HepG2 (cell line): ENCODE results near the gene ANKRD6. TPM values are rescaled to one million over a fixed set of nuclear protein-coding genes. Genes with fewer than 3 reads are reported as not detected.

Source experiments
- ATAC-seq: fragments of 200-7000 bp; cut with Tn5 transposase; 3 replicates; pipeline ENCODE4 v1.9.1; 2020; ENCODE audit warnings: mild to moderate bottlenecking, moderate library complexity
- BruUV-seq: library from RNA; stranded (reverse); fragments of 400-500 nt; replicated peaks from 2 replicates; lab custom pipeline; 2021; lab: Mats Ljungman, UMichigan
- CTCF ChIA-PET: fragments of 300-600 bp; formaldehyde crosslinking; extraction: SDS; loops from one replicate; lab custom pipeline; 2021; ENCODE audit warnings: low total read pairs, inconsistent platforms, low intra/inter-chr PET ratio; lab: Yijun Ruan, JAX
- POLR2A ChIA-PET: fragments of 350-600 bp; sonication (Branson Sonifier 250); formaldehyde crosslinking; loops from one replicate; lab custom pipeline; 2020; ENCODE audit warnings: antibody characterized with exemption, inconsistent platforms; lab: Yijun Ruan, JAX
- DNase-seq: peaks from one replicate; pipeline ENCODE4 v3.0.0-alpha.2; 2015; ENCODE audit warnings: low spot score
- FAIRE-seq: peaks from 3 replicates; lab custom pipeline; 2011; peaks lifted over from hg19 to GRCh38; lab: Jason Lieb, UNC
- H2AFZ ChIP-seq: one replicate; pipeline ENCODE4 v1.6.1; 2011; ENCODE audit warnings: low read length, inconsistent platforms
- H3K27ac ChIP-seq: fragments of 300-600 bp; 3 replicates; pipeline ENCODE4 v1.8.0; 2011; ENCODE audit warnings: mixed run types, mild to moderate bottlenecking, mixed read lengths, low read length, inconsistent platforms; ENCODE audit not compliant: insufficient read depth; ENCODE audit errors: extremely low read length
- H3K27me3 ChIP-seq, 2 experiments: fragments of 200-600 bp in 1 of 2; 2 replicates in 1 of 2; 3 replicates in 1 of 2; pipeline versions ENCODE4 v1.6.0 to v1.8.0; 2011; ENCODE audit warnings: low read length in 2 of 2, mild to moderate bottlenecking in 2 of 2, moderate library complexity in 2 of 2, inconsistent platforms in 1 of 2; ENCODE audit not compliant: insufficient read depth in 2 of 2, control insufficient read depth in 1 of 2
- H3K36me3 ChIP-seq, 2 experiments: fragments of 200-600 bp in 1 of 2; replicated peaks in 1 of 2; 2 replicates in 1 of 2; 3 replicates in 1 of 2; pipeline versions ENCODE4 v1.5.1 to v1.8.0; 2011; ENCODE audit warnings: low read length in 2 of 2, inconsistent platforms in 1 of 2; ENCODE audit not compliant: insufficient read depth in 2 of 2, control insufficient read depth in 1 of 2
- H3K4me1 ChIP-seq: 2 replicates; pipeline ENCODE4 v1.5.1; 2012; ENCODE audit warnings: low read length, inconsistent platforms; ENCODE audit not compliant: insufficient read depth
- H3K4me2 ChIP-seq: 2 replicates; pipeline ENCODE4 v1.6.0; 2011; ENCODE audit warnings: low read depth, low read length, inconsistent platforms
- H3K4me3 ChIP-seq, 3 experiments: fragments of 200-600 bp in 1 of 3; sonication (generic), shearing (Covaris generic) in 1 of 3; replicated peaks in 1 of 3; 2 replicates each; pipeline ENCODE4 v1.5.1; 2011 to 2016; ENCODE audit warnings: low read length in 3 of 3, inconsistent platforms in 2 of 3, low read depth in 2 of 3, mild to moderate bottlenecking in 2 of 3, control low read depth in 1 of 3, mixed read lengths in 1 of 3; ENCODE audit not compliant: insufficient read depth in 1 of 3
- H3K79me2 ChIP-seq: one replicate; pipeline ENCODE4 v1.6.1; 2011; ENCODE audit warnings: low read length, inconsistent platforms; ENCODE audit not compliant: insufficient read depth
- H3K9ac ChIP-seq: 2 replicates; pipeline ENCODE4 v1.6.0; 2011; ENCODE audit warnings: mild to moderate bottlenecking, low read depth, low read length, inconsistent platforms; ENCODE audit not compliant: insufficient read depth
- H3K9me3 ChIP-seq: 2 replicates; pipeline ENCODE4 v1.5.1; 2012; ENCODE audit warnings: mild to moderate bottlenecking, low read length
- H4K20me1 ChIP-seq: 2 replicates; pipeline ENCODE4 v1.6.0; 2011; ENCODE audit warnings: inconsistent platforms, mild to moderate bottlenecking, low read length, moderate library complexity; ENCODE audit not compliant: insufficient read depth
- FOXP4 ChIP-seq: sonication (generic); formaldehyde crosslinking; IDR thresholded peaks from 2 replicates; pipeline ENCODE4 v1.4.0; 2020; ENCODE audit warnings: missing genetic modification reagents
- HOXA7 ChIP-seq: sonication (generic); formaldehyde crosslinking; IDR thresholded peaks from 2 replicates; pipeline ENCODE4 v1.8.1; 2022; ENCODE audit warnings: mild to moderate bottlenecking, missing genetic modification reagents, moderate library complexity
- KDM3A ChIP-seq: IDR thresholded peaks from 2 replicates; pipeline ENCODE4 v1.6.1; 2018; ENCODE audit warnings: low read depth, missing compliant biosample characterization
- KLF11 ChIP-seq: IDR thresholded peaks from 2 replicates; pipeline ENCODE4 v1.6.1; 2016; ENCODE audit warnings: missing compliant biosample characterization
- PHF5A ChIP-seq: IDR thresholded peaks from one replicate; pipeline ENCODE4 v1.6.1; 2018; ENCODE audit warnings: low read depth, missing genetic modification reagents; ENCODE audit not compliant: unreplicated experiment
- POGK ChIP-seq: sonication (generic); formaldehyde crosslinking; conservative IDR thresholded peaks from 2 replicates; pipeline ENCODE4 v1.8.0; 2022; ENCODE audit warnings: mild to moderate bottlenecking, moderate library complexity, missing genetic modification reagents
- RFXAP ChIP-seq: sonication (generic); formaldehyde crosslinking; IDR thresholded peaks from 2 replicates; pipeline ENCODE4 v1.4.0; 2020; ENCODE audit warnings: missing genetic modification reagents, borderline replicate concordance
- ZFP91 ChIP-seq: sonication (generic); formaldehyde crosslinking; IDR thresholded peaks from 2 replicates; pipeline ENCODE4 v1.9.0; 2022; ENCODE audit warnings: missing genetic modification reagents, mild to moderate bottlenecking, borderline replicate concordance
- ZNF710 ChIP-seq: sonication (generic); formaldehyde crosslinking; IDR thresholded peaks from 2 replicates; pipeline ENCODE4 v1.5.0; 2020; ENCODE audit warnings: mild to moderate bottlenecking, missing genetic modification reagents, borderline replicate concordance
- WGBS: methylation state at CpG from one replicate; pipeline ENCODE4 v1.1.6; 2017; ENCODE audit warnings: low lambda C conversion rate; 5-methylcytosine and 5-hydroxymethylcytosine counted together
- in situ Hi-C: cut with HindIII; loops from 2 replicates; pipeline ENCODE4 v1.10.0; 2017; ENCODE audit warnings: low pct_unique_long_range_greater_than_20kb; ENCODE audit not compliant: extremely low pct_ligation_motif_present
- intact Hi-C: fragments of 100-400 bp; cut with micrococcal nuclease; formaldehyde crosslinking; loops from one replicate; pipeline ENCODE4 v1.10.0; 2022; ENCODE audit not compliant: unreplicated experiment
- polyA plus RNA-seq, 8 experiments: library from polyadenylated mRNA; depleted of rRNA in 3 of 8; stranded (reverse) in 7 of 8; unstranded in 1 of 8; fragments of >200 nt; fragmentation: Illumina TruSeq in 4 of 8; extraction: Trizol in 4 of 8; gene quantifications; 2 replicates each; pipeline versions ENCODE4 v1.2.1 to v1.2.3, GENCODE V29; 2011 to 2016; ENCODE audit warnings: low read depth in 4 of 8, missing spikeins in 1 of 8, mixed read lengths in 1 of 8; ENCODE audit not compliant: insufficient read depth in 1 of 8
- total RNA-seq, 5 experiments: library from RNA; depleted of rRNA; stranded (reverse); fragments of >200 nt; fragmentation: Illumina TruSeq; extraction: Trizol; gene quantifications; 2 replicates each; pipeline ENCODE4 v1.2.3, GENCODE V29; 2016; ENCODE audit warnings: low read depth in 1 of 5

Gene ANKRD6
- total and polyA plus RNA-seq, 2 of the 13 experiments (the other 11 are each of a cell fraction or from before 2014, with no cell fraction given), result 0.18 to 0.36 TPM

- no peak for ATAC-seq
- H3K9me3 ChIP-seq, result no peaks in the 10 kb centered on the region
These were observed 87.8 kb downstream of the ANKRD6 start for GRCh38 chr6:89520736-89521135.

GRCh38 chr6:89522778-89523177 is 89.8 kb downstream of the ANKRD6 start:
- Histone ChIP-seq H3K79me2 (no peaks in the 10 kb centered on the region), H4K20me1 (no peaks in the 10 kb centered on the region), H3K4me1 (no peaks in the 10 kb centered on the region), H3K27me3 (no peaks in the 10 kb centered on the region), H3K4me2 (no peak overlapping the region), H3K36me3 (no peaks in the 10 kb centered on the region), H3K4me3 (no peak overlapping the region), H3K9ac (no peak overlapping the region), H2AFZ (no peak overlapping the region), H3K9me3 (no peaks in the 10 kb centered on the region), H3K27ac (no peak overlapping the region)
- DNase-seq (no peak), ATAC-seq (no peak), FAIRE-seq (no peak)
- 0% methylated on average over 2 of the region's 2 CpGs for WGBS
- in situ Hi-C loops (no loop called here), intact Hi-C loops (no loop called here)
- no TSS peak for BruUV-seq
- POLR2A ChIA-PET, result no interaction called here
- CTCF ChIA-PET, result no interaction called here
- TF ChIP-seq KLF11 (CRISPR knock-in tag) (no peak), HOXA7 (CRISPR knock-in tag) (no peak), ZFP91 (no peak), FOXP4 (CRISPR knock-in tag) (no peak), PHF5A (no peak), KDM3A (CRISPR knock-in tag) (no peak), ZNF710 (CRISPR knock-in tag) (no peak)

More at GRCh38 chr6:89520736-89521135, 87.8 kb downstream of the ANKRD6 start:
- no peak overlapping the region for H3K4me3 ChIP-seq
- in situ Hi-C loops (no loop called here), intact Hi-C loops (no loop called here)
- no peak overlapping the region for H3K9ac ChIP-seq
- CTCF ChIA-PET, result no interaction called here
- no TSS peak for BruUV-seq
- no peak overlapping the region for H3K27ac ChIP-seq
- H3K4me2 ChIP-seq, result no peak overlapping the region
- H2AFZ ChIP-seq, result no peak overlapping the region
- H3K4me1 ChIP-seq, result no peaks in the 10 kb centered on the region
- TF ChIP-seq RFXAP (CRISPR knock-in tag) (no peak), POGK (CRISPR knock-in tag) (no peak)
- POLR2A ChIA-PET, result no interaction called here
- H3K79me2 ChIP-seq, result no peaks in the 10 kb centered on the region
- no peaks in the 10 kb centered on the region for H4K20me1 ChIP-seq
- DNase-seq (no peak), FAIRE-seq (no peak)
- H3K27me3 ChIP-seq, result no peaks in the 10 kb centered on the region
- no peaks in the 10 kb centered on the region for H3K36me3 ChIP-seq
